NOMO-1 treated with dmso at 0.1 percent for 144 hours (cell line): ENCODE results near the gene TMA7B.
"Not testable (repeated sequence)": the region's sequence is repeated elsewhere in the genome, so short reads cannot be mapped to it uniquely, and the experiment has no call there.

ENCODE experiments used
- DNase-seq: peaks from one replicate; lab custom pipeline; 2025; ENCODE audit not compliant: unreplicated experiment; lab: John Stamatoyannopoulos, UW

TMA7B gene

GRCh38 chr22:39951603-39952293, 8.4 kb upstream of the TMA7B start:
- DNase-seq: not testable (repeated sequence)

- DNase-seq: no peak
These were observed 7.8 kb upstream of the TMA7B start for GRCh38 chr22:39952347-39952746.

GRCh38 chr22:39953101-39953500, 7.1 kb upstream of the TMA7B start:
- DNase-seq: no peak

GRCh38 chr22:39954584-39955055, 5.6 kb upstream of the TMA7B start:
- no peak for DNase-seq

- no peak for DNase-seq
These were observed 4.5 kb upstream of the TMA7B start for GRCh38 chr22:39955675-39956074.

- peak; percentile 73 for DNase-seq
These were observed 3.1 kb upstream of the TMA7B start for GRCh38 chr22:39956932-39957664.

GRCh38 chr22:39958009-39958711, 2.0 kb upstream of the TMA7B start:
- DNase-seq: no peak

GRCh38 chr22:39958949-39959639, 1.1 kb upstream of the TMA7B start:
- no peak for DNase-seq

GRCh38 chr22:39960791-39961746, 872 bp downstream of the TMA7B start:
- DNase-seq: peak; percentile 95

GRCh38 chr22:39962071-39962470, 1.9 kb downstream of the TMA7B start:
- DNase-seq: no peak

GRCh38 chr22:39965748-39966147, 5.6 kb downstream of the TMA7B start:
- DNase-seq: no peak

- DNase-seq: no peak
These were observed 6.3 kb downstream of the TMA7B start for GRCh38 chr22:39966470-39966869.

- DNase-seq: no peak
These were observed 7.1 kb downstream of the TMA7B start for GRCh38 chr22:39967103-39967829.

- DNase-seq: no peak
These were observed 8.1 kb downstream of the TMA7B start for GRCh38 chr22:39967996-39968972.

- no peak for DNase-seq
These were observed 10.5 kb downstream of the TMA7B start for GRCh38 chr22:39970742-39971141.

- DNase-seq: no peak
These were observed 12.4 kb downstream of the TMA7B start for GRCh38 chr22:39972641-39973040.

GRCh38 chr22:39973656-39974055, 13.5 kb downstream of the TMA7B start:
- no peak for DNase-seq

GRCh38 chr22:39974065-39974464, 13.9 kb downstream of the TMA7B start:
- DNase-seq: no peak
